Measurements from ENCODE around the gene SRSF1.
"Not testable (repeated sequence)": the region's sequence is repeated elsewhere in the genome, so short reads cannot be mapped to it uniquely, and the experiment has no call there.

Gene SRSF1

DNA sequence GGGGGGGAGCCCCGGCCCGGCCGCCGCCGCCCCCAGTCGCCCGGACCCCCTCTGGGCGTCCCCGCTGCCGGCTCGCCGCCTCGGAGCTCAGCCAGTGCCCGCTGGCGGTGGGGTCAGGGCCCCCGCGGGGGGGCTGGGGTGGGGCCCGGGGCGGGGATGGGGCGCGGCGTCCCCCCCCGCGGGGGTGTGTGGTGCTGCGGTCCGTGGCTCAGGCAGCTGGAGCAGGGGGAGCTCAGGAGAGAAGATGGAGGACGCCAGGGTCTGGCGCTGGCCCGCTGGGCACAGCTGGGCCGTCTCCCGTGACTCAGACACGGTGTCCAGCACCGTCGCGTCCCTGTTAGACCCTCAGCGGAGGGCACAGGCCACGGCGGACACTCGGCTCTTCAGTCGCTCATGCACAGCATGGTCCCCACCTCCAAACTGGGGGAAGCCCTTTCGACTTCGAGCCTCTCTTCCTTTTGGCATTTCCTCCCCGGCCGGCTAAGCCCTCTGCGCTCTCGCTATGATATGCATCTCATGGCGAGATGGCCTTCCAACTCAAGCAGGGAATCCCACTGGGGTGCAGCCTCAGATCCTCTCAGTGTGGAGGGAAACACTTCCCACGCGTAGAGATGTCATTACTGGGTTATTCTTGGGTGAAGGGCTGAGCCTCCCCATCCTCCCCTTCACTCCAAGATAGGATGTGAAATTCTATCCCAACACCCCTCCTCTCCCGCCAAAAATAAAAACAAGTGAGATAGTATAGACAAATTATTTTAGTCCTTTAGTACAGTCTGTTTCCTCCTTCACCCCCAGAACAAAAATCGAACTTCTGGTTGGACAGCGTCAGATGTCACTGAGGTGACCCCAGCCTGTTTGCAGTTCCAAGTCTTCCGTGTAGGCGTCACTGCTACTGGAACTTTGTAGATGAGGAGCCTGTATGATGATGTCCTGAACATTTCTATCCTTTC is 18.5 kb downstream of the SRSF1 start:
- peak; percentile 20 for DNase-seq (ENCODE audit: low read depth)

DNA sequence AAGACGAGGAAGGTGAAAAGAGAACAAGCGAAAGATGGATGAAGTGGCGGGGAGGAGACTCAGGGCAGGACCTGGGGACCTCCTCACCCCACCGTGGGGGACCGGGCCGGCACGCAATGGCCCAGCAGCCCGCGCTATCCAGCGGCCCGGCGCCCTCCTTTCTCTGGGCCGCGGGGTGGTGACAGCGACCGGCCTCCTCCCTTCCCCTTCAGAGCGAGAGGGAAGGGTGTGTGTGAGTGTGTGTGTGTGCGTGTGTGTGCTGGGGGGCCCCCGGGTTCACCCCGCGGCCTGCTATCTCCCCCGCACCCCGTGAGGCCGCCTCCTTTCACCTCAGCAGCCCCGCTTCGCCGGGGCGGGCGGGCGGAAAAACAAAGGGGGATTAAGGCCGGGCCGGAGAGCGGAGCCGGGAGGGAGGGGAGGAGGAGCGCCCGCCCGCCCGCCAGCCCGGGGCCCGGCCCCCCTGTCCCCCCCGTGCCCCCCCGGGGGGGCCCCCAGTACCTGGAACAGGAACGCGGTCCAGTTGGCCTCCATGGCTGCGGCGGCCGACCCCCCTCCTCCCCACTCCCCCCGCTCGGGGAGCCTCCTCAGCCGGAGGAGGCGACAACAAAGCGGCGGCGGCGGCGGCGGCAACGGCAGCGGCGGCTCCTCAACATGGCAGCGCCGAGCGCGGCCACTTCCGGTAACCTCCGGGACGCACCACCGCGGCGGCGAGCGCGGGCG is 19.3 kb downstream of the SRSF1 start, which contains the start of gene VEZF1:
VEZF1 (minus strand) TSS at position 674 of the 720 bp plus-strand sequence; CDS start at position 531, 143 bp downstream.
- DNase-seq (ENCODE audit: low read depth) = peak; percentile 65

DNA sequence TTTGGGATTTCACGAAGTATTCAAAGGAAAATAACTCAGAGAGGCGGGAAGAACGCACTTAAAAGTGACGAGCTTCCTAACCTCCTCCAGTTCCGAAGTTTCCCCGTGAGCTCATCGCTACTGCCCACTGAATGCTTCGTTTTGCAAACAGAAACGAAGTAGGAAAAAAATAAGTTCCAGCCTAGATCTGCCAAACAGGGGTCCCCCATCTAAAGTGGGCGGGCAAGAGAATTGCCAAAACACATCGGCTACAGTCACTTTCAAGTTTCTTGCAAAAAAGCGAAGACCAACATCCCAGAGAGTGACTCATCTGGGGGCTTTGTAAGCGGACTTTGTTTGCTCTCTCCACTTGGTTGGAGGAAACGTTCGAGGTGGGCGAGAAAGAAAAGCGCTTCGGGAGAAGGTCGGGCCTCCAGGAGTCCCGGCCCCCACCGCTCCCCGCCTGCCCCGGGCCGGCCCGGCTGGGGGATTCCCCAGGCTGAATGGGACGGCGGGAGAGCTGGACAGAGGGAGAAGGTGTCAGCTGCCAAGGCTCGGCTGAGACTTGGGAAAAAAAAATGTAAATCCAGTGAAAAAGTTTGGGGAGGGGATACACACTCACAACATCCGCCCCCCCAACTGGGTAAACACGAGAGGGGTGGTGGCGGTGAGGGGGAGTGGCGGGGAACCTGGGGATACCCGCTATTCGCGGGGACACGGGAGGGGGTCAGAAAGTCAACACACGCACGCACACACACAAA is 20.0 kb downstream of the SRSF1 start:
- DNase-seq (ENCODE audit: low read depth) = peak; percentile 33

DNA sequence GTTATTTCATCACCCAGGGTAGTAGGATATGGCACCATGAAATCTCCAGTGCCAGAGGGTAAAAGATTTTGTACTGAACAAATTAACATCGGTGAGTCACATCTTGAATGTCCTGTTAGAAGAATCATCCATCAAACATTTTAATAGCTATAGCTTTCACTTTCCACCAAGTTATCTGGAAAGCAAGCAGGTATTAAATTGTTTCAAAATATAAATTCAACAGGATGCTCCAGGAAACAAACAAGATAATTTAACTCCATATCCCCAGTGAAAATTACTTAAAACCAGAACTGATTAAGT is 21.4 kb downstream of the SRSF1 start:
- DNase-seq (ENCODE audit: low read depth) = no peak

DNA sequence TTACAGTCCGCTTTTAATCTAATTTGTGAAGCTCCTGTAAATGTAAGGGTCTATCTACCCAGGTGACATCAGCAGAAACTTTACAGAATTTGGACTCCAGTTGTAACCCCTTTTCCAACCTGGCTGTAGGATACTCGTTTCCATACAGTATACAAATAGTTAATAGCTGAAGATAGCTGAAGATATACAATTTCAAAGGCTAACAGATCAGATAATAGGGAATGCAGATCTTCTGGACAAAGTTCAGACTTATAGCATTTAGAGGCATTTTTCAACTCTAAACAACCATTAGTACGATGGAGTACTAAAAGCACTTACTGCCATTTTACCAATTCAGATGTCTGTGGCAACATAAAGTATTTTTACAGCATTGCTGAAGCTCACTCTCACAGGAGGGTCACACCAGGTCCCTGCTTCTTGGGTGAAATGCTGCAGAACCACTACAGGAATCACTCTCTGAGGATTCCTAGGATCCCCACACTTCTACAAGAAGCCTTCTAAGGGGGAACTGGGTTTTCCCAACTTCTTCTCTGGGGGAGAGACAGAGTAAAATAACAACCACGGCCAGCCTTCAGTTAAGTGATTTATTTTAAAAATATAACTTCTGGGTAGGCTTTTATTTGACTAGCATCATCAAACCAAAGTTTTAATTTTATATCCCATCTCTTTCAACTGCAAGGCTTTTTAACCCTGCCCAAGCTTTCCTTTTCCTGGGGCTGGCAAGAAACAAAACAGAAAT is 21.9 kb downstream of the SRSF1 start:
- DNase-seq (ENCODE audit: low read depth) = no peak

DNA sequence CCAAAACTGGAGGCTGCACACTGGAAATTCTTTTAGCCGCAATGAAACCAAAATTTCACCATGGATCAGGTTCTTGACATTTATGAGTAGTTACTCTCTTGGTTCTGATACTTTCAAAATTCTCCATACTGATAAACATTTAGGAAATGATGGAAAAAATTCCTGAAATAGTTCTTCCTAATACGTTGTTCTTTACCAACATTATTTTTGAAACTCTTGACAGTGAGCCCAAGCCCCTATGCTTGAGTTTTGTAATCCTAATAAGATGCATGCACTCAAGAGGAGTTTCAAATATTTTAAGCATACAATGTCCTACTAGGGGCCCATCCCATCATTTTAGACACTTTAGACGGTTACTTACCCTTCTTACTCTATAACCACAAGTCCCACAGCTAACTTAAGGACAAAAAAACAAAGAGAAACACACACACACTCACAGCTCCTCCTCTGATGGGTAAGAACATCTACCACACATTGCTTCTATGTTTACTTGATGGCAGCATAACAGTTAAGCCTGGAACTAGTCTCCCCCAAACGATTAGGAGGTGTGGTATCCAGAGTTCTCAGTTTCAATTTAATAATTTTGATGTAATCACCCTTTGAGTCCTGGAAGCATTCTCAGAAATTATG is 22.7 kb downstream of the SRSF1 start:
- no peak for DNase-seq (ENCODE audit: low read depth)

DNA sequence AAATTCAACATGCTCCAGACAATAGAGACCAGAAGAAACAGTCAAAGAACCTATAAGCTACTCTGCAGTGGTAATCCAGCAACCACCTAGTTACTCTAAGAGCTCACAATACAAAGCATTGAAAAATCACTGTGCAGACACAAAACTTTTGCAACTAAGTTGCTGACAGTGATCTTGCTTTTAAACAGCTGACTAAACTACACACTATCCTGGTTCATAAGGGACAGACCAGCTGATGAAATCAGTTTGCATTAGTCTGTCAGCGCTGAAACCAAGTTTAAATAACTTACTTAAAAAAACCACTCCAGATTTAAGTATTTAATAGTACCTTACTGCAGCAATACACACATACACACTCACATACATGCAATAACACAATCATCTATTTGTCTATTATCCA is 23.6 kb downstream of the SRSF1 start:
- no peak for DNase-seq (ENCODE audit: low read depth)

DNA sequence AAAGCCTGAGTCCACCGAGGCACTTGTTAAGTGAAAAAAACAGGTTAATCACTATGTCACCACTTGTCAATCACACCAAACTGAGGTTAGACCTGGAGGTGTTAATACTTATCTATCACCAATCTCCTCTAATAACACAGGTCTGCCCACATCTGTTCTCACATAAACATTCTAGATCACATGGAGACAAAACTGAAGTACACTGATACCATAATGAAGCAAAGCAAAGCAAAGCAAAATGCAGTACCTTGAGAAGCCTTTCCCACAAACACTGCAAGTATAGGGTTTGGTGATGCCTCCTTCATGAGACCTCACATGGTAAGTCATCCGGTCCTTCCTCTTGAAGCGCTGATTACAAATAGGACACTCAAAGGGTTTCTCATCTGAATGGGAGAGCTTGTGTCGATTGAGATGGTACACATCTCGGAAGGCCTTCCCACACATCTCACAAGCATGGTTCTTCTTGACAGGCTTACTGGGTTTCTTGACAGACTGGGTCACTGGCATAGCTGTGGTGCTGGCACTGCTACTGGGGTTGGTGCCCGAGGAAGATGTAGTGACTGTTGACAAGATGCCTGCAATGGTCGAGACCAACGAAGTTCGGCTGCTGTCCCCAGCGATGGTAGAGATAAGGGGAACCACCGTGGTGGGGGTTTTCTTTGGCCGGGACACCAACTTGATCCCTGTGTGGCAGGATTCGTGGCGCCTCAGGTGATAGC is 24.4 kb downstream of the SRSF1 start:
- no peak for DNase-seq (ENCODE audit: low read depth)

DNA sequence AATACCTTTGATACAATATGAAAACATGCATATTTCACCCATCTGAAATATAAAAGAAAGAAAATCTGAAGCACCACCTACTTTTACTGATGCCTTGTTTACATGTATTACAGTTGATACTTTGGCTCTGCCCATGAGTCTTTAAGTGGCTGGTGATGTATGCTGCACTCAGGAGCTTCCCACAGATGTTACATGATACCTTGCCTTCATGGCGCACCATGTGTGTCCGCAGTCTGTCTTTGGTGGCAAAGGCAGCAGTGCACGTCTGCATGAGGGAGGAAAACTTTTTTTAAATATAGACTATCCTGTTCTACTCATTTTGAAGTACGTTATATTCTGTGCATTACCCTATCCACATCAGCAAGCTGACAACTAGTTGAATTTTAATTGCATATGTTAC is 26.5 kb downstream of the SRSF1 start:
- DNase-seq (ENCODE audit: low read depth) = no peak

DNA sequence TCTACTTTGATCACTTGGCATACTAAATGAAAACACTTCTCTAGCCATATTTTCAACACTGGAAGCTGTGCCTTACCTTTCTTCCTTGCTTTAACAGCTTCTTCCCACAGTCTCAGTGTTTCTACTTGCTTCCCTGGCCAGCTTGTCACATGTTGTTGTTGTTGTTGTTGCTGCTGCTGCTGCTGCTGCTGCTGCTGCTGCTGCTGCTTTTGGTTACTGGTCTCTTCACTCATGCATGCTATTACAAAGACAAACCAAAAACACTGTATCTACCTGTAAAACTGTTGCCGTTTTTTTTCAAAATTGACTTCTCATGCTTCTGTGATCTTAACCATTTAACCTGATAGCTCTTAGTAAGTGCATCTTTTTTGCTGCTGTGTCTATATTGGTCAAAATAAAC is 28.0 kb downstream of the SRSF1 start:
- no peak for DNase-seq (ENCODE audit: low read depth)

DNA sequence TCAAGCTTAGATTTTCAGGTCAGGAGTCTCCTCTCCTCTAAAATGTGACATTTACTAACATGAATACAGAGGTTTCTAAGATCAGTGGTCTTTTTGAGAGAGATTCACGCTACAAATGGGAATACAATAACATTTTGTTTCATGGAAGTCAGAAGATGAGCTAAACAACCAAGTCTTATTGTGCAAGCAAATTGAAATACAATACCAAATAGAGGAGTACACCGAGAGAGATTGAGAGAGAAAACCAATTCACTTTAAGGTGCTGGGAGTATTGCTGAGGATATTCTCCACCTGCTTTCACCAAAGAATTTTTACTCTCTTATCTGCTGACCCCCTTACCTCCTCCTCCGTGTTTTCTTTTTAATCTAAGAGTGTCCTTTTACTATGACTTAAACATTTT is 30.5 kb downstream of the SRSF1 start:
- no peak for DNase-seq (ENCODE audit: low read depth)

DNA sequence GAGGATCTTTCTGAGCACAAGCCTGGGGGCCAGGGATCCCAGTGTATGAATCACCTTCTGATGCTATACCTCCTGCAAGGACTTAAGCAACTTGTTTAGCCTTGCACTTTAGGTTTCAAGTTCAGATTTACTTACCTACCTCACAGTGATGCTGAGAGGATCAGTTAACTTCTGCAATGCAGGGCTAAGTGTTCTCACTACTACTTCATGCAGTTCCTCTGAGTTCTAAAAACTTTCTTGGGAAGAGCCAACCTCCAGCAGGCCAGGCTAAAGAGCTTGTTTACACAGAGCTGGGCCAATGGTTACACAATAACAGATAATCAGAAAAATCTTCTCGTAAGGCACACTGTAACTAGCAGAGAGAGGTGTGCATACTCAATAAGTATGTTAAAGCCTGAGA is 32.0 kb downstream of the SRSF1 start:
- no peak for DNase-seq (ENCODE audit: low read depth)

DNA sequence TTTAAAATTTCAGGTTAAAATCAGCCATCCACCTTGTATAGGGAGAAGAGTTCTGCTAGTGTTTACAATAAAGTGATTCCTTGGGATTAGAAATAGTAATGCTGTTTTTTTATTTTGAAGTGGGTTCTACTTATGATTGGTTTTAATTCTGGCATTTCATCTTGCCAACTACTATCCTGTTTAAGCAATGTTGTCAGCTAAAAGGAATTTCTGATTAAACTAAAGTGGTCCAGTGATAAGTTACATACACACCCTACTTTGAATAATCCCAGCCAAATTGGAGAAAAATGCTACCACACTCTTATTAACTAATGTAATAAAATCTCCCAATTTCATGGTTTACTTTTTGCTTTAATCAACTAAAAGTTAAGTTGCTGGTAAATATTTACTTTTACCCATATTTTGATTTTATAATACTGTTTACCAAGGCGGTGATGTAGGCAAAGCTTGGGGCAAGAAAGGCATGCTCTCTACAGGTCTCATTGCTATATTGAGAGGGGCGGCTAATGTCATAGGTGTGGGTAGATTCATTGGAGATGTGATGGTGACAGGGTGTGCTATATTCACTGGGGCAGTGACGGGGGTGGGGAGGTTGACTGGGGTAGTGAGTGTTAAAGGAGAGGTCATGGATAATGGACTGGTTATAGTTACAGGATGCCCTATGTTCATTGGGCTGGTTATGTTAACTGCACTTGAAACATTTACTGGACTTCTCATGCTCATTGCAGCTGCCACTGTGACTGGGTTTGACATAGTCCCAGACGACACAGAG is 32.8 kb downstream of the SRSF1 start:
- not testable (repeated sequence) for DNase-seq (ENCODE audit: low read depth)

DNA sequence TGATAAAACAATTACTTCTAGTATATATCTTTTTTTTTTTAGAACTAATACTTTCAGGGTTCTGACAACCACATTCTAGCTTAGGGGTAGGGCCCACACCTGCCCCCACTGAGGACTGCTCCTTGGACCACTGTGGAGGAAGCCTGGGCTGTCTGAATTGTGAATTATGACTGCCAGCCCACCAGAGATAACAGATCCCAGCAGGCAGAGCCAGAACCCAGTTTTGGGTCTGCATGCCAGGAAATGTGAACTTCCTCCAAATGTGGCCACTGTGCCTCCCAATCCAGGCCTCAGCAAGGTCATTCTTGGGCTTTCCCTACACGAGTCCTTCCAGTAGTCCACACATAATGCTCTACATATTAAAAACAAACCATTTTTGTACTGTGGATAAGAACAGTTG is 34.9 kb downstream of the SRSF1 start:
- DNase-seq (ENCODE audit: low read depth) = no peak

DNA sequence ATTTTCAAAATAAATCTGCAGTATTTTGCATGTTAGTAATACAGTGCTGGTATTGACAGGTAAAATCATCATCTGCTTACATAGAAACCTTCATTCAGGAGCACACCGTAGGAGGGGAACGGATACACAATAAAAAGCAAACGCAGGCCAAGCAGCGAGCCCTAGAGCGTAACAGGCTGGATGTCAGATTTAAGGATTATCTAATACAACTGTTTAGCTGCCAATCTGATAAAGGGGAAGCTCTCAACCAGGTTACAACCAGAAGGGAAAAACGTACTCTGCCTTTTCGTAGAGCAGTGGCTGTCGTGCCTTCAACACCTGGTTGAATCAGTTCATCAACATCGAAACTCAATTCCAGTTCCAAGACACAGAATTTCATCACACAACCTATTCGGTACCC is 35.5 kb downstream of the SRSF1 start:
- no peak for DNase-seq (ENCODE audit: low read depth)

DNA sequence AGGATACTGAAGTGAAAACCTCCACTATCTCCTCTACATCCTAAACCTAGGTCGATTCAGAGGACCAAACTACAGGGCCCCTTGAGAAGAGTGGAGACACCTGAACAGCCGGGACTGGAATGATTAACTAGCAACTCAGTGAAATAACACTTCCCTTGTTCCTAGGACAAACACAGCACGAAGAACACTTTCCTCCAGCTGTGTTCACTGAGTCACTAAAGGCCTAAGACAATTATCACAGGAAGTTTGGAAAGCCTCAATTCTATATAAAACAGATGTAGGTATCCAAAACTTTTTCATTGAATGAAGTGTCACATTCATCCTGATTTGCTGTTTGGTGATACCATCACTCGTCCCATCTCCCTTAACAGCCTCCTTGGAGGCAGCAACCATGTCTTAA is 36.3 kb downstream of the SRSF1 start:
- DNase-seq (ENCODE audit: low read depth) = no peak

DNA sequence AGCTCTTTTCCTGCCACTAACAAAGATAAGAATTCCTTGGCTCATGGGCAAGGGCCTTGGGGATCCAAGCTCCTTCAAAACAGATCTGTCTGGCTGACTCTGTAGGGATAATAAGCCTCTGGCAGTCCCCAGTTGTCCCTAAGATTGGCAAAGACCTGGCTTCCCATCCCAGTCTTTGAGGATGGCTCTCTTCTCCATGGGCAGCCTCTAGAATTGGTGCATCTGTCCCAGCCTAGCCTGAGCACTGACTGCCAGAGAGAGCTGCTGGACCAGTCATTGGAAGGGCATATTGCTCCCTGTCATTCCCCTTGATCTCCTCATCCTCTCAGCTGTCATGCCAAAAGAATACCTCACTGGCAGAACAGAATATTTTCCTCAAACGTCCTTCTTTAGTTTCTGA is 38.6 kb downstream of the SRSF1 start:
- no peak for DNase-seq (ENCODE audit: low read depth)

DNA sequence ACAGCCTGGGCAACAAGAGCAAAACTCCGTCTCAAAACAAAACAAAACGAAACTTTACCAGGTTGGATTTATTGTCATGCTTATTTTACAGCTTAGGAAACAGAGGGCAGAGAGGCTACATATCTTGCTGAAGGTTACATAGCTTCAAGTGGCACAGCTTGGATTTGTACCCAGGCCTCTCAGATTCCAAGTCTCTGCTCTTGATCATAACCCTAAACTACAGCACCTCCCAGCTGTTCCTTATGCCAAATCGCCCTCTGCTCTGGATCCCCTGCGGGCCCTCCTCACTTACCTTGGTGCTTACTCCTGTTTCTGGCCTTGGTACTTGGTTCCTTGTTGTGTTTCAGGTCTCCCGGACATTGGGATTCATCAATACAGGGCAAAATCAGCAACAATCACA is 40.2 kb downstream of the SRSF1 start:
- DNase-seq (ENCODE audit: low read depth) = no peak

DNA sequence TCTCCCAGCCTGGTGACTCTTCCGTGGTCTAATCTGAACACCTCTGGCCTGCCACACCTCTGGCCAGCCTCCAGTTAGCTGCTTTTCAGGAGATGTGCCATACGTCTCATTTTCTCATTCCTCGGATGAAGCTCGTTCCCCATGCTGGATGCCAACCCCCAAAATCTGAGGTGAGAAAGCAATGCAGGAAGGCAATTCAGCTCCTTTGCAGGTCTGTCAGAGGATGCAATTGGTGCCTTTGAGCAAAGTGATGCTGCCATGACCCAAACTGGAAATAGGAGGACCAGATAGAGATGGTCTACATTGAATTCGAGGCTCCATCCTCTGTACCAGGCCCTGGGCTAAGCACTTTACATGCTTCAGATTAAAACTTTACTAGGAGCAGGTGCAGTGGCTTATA is 40.8 kb downstream of the SRSF1 start:
- DNase-seq (ENCODE audit: low read depth) = no peak

DNA sequence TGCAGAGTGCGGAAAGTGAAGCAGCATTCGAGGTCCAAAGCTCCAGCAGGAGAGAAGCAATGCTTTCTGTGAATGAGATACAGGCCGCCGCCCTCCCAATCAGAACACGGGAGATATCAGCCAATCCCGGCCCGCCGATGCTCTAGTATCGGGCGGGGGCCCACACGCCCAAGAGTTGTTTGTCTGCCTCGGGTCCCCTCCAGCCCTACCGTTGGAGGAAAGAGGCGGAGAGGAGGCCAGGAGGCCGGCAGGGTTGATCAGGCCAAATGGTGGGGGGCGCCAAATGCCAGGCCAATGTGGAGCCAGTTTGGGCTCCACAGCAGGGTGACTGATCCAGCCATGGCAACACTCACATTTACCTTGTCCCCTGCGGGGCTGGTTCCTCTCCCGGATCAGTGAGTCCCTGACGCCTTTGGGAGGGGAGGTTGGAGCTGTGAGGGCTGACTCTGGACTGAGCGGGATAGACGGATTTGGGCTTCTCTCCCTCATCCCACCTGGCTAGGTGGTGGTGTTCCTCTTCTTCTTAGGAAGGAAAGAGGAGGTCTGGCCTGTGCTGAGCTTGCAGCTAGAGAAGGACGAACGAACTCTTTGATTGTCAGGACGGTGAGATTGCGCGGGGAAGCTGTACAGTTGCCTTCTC is 41.4 kb downstream of the SRSF1 start:
- DNase-seq (ENCODE audit: low read depth) = no peak
